LNCAP (cell line): ENCODE measurements around the gene AP2A2.

Experiments
- TF ChIP-seq, protein P1 (sequence below): fragments of 450-650 bp; IDR thresholded peaks from 2 replicates; pipeline ENCODE4 v1.5.1; 2017; ENCODE audit warnings: mild to moderate bottlenecking

AP2A2 gene

DNA sequence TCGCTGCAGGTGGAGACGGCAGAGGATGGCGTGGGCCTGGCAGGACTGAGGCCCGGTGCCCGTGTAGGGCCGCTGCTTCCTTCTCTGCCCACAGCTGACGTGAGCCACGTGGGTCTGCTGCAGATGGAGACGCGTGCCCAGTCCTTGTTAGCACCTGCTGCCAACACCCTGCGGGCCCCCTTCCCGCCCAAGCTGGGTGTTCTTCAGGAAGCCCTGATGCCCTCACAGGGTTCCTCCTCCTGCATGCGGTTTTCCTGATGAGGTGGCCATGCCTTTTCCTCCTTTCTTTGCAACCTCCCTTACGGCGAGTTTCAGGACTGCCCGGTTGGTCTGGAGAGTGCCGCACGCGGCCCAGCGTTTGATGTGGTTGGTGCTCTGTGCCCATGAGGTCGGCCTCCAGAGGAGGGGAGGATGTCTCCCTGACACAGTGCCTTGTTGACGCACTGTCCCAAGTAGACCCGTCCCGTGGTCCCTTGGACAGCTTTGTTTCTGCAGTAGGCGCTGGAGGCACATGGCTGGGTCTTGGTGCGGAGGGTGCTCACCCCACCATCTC lies 44.7 kb downstream of the AP2A2 start:
- TF ChIP-seq, protein P1, sequence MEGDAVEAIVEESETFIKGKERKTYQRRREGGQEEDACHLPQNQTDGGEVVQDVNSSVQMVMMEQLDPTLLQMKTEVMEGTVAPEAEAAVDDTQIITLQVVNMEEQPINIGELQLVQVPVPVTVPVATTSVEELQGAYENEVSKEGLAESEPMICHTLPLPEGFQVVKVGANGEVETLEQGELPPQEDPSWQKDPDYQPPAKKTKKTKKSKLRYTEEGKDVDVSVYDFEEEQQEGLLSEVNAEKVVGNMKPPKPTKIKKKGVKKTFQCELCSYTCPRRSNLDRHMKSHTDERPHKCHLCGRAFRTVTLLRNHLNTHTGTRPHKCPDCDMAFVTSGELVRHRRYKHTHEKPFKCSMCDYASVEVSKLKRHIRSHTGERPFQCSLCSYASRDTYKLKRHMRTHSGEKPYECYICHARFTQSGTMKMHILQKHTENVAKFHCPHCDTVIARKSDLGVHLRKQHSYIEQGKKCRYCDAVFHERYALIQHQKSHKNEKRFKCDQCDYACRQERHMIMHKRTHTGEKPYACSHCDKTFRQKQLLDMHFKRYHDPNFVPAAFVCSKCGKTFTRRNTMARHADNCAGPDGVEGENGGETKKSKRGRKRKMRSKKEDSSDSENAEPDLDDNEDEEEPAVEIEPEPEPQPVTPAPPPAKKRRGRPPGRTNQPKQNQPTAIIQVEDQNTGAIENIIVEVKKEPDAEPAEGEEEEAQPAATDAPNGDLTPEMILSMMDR: no peak

DNA sequence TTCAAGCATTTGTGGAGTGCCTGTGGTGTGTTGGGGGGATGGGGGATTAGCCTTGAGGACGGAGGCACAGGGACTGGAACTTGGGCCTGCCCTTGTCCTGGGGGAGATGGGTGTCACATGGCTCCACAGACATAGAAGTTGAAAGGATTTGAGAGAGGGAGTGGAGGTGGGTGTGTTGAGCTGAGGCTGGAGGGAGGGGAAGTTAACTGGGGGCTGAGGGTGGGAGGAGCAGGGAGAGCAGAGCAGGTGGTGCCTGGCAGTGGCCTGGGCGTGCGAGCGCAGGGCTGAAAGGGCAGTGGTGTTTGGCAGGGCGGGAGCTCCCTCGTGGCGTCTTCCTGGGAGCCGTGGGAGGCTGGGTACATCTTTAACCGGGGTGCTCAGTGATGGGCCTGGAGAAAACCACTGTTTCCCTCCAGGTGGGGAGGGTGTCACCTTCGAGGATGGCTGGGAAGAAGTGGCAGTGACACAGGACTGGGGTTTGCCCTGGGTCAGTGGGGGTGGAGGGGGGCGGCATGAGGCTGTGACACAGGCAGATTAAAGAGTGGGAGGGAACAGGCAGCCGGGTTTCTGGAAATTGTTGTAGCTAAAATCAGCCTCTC lies 45.5 kb downstream of the AP2A2 start:
- TF ChIP-seq, protein P1: no peak

DNA sequence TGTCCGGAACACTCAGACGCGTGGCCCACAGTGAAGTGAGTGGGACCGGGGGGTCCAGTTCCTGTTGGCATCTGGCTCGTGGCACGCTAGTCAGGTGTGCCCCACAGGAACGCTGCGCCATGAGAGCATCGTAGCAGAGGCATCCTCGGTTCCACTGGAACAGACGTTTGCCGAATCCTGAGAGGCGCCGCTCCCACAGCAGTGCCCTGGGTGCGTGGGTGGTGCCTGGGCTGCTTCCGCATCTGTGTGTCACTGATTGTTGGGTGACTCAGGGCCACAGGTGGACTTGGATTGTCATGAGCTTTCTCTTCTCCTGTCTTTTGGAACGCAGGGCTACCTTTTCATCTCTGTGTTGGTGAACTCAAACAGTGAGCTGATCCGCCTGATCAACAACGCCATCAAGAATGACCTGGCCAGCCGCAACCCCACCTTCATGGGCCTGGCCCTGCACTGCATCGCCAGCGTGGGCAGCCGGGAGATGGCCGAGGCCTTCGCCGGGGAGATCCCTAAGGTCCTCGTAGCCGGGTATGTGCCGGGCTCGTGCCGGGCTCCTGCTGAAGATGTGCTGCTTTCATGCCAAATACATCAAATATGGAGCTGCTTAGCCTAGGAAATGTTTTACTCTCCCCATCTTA lies 46.2 kb downstream of the AP2A2 start:
- TF ChIP-seq, protein P1: no peak

DNA sequence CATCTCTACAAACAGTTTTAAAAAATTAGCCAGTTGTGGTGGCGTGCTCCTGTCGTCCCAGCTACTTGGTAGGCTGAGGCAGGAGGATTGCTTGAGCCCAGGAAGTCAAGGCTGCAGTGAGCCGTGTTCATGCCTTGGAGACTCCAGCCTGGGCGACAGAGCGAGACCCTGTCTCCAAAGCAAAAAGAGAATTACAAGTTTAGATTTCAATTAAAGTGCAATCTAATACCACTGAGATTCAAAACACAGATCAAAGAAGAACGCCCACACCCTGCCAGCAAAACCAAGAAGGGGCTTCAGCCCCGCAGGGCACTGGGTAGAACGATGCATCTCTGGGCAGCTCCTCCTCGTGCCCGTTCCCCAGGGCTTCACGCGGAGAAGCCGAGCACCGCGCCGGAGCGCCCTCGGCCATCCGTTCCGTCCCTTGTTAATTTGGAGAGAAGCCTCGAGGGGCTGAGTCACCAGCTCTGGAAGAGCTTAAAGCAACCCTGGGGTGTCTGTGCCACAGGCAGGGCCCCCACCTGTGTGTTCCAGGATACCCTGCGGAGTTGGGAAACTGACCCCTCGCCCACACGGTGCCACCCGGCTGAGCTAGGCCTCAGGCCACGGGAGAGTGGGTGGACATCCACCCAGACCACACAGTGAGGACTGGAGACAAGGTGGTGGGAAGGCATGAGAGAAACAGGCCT lies 47.0 kb downstream of the AP2A2 start:
- TF ChIP-seq, protein P1: no peak

DNA sequence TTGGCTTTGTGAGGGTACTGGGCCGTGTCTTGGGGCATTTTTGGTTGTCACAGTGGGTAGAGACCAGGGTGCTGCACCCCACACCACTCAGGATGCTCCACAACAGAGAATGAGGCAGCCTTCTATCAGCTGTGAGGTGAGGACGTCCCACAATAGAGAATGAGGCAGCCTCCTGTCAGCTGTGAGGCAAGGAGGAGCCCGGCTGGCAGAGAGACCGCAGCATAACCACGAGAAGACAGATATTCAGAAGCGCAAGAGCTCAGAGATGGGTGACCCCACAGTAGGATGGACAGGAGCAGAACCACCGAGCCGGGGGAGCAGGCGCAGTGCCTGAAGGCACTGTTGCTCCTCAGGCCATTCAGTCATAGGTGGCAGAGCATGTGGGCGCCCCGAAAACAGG lies 47.6 kb downstream of the AP2A2 start:
- TF ChIP-seq, protein P1: no peak

DNA sequence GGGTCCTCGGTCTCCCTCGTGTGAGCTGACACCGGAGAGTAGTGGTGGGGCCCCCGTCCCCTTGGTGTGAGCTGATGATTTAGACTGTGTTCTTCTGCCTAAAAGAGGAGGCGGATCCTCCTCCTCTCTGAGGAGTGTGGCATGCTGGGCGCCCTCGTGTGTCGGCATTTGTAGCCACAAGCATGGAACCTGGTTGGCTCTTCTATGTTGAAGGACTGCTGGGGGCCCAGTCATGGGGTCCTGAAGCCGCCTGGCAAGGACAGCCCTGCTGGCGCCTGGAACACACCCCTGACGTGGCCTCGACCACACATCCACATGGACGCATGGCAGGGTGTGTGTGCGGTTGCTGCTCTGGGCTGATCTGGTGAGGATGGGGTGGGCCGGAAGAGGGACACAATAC lies 50.2 kb downstream of the AP2A2 start:
- TF ChIP-seq, protein P1: peak; percentile 29; the same call in 1 of the 2 replicates

DNA sequence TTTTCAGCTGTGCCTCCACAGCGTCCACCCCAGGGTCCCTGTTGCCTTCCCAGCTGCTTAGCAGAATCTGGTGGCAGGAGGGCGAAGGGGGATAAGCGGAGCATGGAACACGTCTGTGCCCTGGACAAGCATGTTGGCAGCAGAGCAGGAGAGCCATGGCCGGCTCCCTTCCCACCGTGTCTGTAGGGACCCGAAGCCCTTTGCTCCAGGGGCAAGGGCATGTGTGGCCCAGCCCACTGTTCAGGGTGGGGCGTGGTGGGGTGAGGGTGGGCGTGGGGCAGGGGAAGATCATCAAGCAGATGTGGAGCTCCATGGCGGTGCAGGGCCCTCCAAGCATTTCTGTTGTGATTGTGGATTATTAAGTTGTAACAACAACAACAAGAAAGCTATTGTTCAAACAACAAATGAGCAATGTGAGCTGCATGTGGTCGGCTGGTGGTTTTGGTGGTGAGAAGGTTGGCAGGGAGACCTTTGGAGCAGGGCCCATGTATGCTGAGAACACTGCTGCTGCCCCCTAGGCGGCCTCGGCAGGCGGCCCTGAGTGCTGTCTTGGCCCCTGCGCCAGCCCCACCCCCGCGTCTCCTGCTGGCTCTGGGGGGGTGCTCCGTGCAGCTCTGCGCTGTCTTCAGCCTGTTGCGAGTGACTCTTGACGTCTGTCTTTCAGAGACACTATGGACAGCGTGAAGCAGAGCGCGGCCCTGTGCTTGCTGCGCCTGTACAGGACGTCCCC lies 50.9 kb downstream of the AP2A2 start:
- TF ChIP-seq, protein P1: no peak
